Retinal pigment epithelial cell (primary cell): Measurements from ENCODE around the gene CKLF.

Experiments used
- DNase-seq: peaks from one replicate; pipeline ENCODE4 v3.0.0-alpha.2; 2010; ENCODE audit warnings: low read depth
- H3K4me3 ChIP-seq: 2 replicates; pipeline ENCODE4 v1.5.1; 2011; ENCODE audit warnings: mild to moderate bottlenecking, low read length, control low read depth, moderate library complexity
- TF ChIP-seq, protein P1 (sequence below): conservative IDR thresholded peaks from 2 replicates; pipeline ENCODE4 v1.5.1; 2011; ENCODE audit warnings: low read depth, low read length, control low read depth, inconsistent platforms

Gene CKLF

DNA sequence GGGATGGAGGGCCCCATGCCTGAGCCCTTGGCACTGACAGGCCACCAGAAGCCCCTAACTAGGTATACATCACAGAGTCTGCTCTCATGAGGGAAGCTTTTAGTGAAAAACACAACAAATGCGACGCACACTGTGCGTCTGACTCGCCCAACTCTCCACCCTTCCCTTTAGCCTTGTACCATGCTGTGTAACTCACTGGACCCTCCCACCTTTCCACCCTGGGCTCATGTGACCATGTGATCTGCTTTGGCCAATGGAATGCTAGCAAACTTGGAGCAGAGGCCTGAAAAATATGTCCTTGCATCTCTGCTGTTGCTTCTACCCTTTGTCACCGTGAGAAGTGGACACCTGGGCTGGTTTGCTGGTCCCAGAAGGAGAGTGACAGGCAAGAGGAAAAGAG lies 24.1 kb upstream of the CKLF start:
- no peak overlapping the region for H3K4me3 ChIP-seq
- DNase-seq = no peak
- TF ChIP-seq, protein P1, sequence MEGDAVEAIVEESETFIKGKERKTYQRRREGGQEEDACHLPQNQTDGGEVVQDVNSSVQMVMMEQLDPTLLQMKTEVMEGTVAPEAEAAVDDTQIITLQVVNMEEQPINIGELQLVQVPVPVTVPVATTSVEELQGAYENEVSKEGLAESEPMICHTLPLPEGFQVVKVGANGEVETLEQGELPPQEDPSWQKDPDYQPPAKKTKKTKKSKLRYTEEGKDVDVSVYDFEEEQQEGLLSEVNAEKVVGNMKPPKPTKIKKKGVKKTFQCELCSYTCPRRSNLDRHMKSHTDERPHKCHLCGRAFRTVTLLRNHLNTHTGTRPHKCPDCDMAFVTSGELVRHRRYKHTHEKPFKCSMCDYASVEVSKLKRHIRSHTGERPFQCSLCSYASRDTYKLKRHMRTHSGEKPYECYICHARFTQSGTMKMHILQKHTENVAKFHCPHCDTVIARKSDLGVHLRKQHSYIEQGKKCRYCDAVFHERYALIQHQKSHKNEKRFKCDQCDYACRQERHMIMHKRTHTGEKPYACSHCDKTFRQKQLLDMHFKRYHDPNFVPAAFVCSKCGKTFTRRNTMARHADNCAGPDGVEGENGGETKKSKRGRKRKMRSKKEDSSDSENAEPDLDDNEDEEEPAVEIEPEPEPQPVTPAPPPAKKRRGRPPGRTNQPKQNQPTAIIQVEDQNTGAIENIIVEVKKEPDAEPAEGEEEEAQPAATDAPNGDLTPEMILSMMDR = no peak

DNA sequence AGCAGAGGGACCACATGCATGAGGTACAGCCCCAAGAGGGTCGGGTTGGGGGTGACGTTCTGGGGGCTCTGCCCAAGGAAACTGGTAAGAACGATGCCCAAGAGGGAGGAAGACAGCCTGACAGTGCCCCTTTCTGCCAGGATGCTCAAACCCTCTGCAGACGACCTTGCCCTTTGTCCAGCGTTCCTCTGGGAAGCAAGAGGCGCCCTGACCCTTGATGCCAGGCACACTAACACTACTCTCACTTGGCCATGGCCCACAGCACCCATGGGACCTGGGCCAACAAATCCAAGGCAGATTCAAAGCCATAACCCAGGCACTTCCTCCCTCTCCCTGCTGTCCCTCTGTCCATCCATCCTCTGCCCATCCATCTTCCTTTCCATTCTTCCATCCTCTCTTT lies 22.9 kb upstream of the CKLF start:
- no peak overlapping the region for H3K4me3 ChIP-seq
- DNase-seq = no peak
- TF ChIP-seq, protein P1 = no peak

DNA sequence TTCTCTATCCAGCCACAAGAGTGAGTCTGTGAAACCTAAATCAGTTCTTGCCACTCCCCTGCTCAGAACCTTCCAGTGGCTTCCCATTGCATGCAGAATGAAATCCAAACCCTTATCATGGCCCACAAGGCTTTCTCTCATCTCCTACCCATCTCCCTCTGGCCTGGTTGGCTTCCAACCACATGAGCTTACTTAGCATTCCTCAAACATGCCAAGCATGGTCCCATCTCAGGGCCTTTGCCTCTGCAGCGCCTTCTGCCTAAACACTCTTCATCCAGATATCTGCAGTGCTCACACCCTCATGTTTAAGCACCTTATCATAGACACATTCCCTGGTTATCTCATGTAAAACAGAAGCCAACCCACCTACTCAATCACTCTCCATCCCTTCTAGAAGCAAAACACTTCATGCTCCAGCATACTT lies 18.0 kb upstream of the CKLF start:
- TF ChIP-seq, protein P1 = no peak
- DNase-seq = no peak
- no peak overlapping the region for H3K4me3 ChIP-seq

DNA sequence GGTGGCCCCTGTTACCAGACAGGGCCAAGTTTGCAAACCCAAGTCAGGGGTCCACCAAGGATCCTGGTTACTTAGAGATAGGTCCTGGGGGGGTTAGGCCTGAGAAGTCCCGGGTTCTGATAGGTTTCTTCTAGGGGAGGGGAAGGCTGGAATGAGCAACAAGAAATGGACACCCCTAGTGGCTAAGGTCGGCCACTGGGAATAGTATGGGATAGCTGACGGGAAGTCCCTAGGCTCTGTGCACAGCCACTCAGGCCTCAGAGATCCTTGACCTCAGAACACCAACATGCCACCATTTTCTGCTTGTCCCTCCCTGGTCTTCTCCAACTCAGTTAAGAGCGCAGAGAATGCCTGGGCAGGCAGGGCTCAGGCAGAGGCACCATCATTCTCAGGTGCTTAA lies 15.9 kb upstream of the CKLF start:
- no peak for DNase-seq
- TF ChIP-seq, protein P1 = no peak
- H3K4me3 ChIP-seq = no peak overlapping the region

DNA sequence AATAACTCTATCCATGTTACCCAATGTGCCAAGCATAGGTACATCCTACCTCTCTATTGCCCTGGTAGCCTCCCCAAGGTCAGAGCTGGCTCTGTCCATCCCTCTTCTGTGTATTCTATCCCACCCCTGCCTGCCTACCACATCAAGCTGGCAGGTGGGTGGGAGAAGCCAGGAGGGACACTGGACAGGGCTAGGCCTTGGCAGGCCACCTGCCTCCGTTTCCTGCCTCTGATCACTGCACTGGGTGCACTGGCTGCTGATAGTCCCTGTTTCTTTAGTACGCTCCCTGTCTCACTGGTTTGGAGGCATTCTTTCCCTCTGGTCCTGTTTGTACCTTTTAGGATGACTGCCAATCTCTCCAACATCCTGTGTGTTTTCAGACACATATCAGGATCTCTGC lies 15.1 kb upstream of the CKLF start:
- no peak overlapping the region for H3K4me3 ChIP-seq
- TF ChIP-seq, protein P1 = no peak
- DNase-seq = no peak

DNA sequence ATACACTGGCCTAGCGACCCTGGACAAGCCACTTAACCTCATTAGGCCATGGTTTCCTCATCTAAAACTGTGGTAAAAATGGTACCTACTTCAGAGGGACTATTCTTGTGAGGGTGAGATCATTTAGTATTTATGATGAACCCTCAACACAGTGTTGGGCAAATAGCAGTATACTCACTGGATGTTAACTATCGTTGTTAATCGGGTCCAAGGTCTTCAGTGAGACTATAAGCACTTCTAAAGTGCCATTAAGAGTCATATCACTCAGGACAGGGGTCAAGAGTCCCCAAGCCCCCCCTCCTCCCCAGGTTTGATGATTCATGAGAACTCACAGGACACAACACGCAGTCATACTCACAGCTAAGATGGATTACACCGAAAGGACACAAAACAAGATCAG lies 13.5 kb upstream of the CKLF start:
- TF ChIP-seq, protein P1 = no peak
- no peak for DNase-seq
- no peak overlapping the region for H3K4me3 ChIP-seq

DNA sequence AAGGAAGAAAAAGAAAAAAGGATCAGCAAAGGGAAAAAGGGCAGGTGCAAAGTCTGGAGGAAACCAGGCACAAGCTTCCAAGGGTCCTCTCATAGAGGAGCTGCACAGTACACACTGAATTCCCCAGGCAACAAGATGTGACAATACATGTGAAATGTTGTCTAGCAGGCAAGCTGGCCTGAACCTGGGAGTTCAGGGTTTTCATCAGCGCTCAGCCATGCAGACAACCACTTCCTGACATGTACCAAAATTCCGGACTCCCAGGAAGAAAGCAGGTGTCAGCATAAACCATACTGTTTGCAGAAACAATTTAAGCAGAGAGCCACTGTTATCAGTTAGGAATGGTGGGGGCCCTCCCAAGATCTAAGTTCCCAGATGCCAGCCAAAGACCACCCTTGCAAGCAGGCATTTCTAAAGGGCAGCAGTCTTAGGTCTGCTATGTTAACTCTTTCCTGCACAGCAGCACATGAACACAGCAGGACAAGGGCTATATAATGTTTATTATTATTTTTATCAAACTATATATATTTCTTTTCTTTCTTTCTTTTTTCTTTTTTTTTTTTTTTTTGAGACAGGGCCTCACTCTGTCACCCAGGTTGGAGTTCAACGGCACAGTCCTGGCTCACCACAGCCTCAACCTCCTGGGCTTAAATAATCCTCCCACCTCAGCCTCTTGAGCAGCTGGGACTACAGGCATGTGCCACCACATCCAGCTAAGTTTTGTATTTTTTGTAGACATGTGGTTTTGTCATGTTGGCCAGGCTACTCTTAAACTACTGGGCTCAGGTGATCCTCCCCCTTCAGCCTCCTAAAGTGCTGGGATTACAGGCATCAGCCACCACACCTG lies 12.5 kb upstream of the CKLF start:
- TF ChIP-seq, protein P1 = no peak
- H3K4me3 ChIP-seq = no peak overlapping the region

More for the DNA sequence above, 12.5 kb upstream of the CKLF start:
- DNase-seq = no peak
